Large intestine (tissue), 3 donors: ENCODE results near the gene HVCN1. TPM values are rescaled to one million over a fixed set of nuclear protein-coding genes. Genes with fewer than 3 reads are reported as not detected.
"Not testable (repeated sequence)": the region's sequence is repeated elsewhere in the genome, so short reads cannot be mapped to it uniquely, and the experiment has no call there.

Experiments used
- DNase-seq, 2 donors: peaks; one replicate each; pipeline versions ENCODE4 v3.0.0 to v3.0.0-alpha.2; 2013
- H3K27ac ChIP-seq: one replicate; pipeline ENCODE4 v1.5.1; 2013; ENCODE audit warnings: low read length
- H3K27me3 ChIP-seq: 2 replicates; pipeline ENCODE4 v1.6.1; 2013; ENCODE audit warnings: low read length; ENCODE audit not compliant: control insufficient read depth, insufficient read depth
- H3K36me3 ChIP-seq: 2 replicates; pipeline ENCODE4 v1.6.1; 2013; ENCODE audit warnings: low read length; ENCODE audit not compliant: control insufficient read depth, insufficient read depth
- H3K4me1 ChIP-seq: one replicate; pipeline ENCODE4 v1.6.1; 2013; ENCODE audit warnings: low read length; ENCODE audit not compliant: control insufficient read depth, insufficient read depth
- H3K4me3 ChIP-seq: one replicate; pipeline ENCODE4 v1.5.1; 2013; ENCODE audit warnings: low read length
- H3K9me3 ChIP-seq: one replicate; pipeline ENCODE4 v1.6.1; 2013; ENCODE audit warnings: mild to moderate bottlenecking, low read depth, low read length, moderate library complexity; ENCODE audit not compliant: control insufficient read depth
- WGBS: methylation state at CpG from one replicate; pipeline ENCODE4 v1.1.5; 2013; ENCODE audit warnings: low lambda C conversion rate; ENCODE audit not compliant: insufficient coverage; 5-methylcytosine and 5-hydroxymethylcytosine counted together
- polyA plus RNA-seq: library from polyadenylated mRNA; unstranded; fragments of 120-200 nt; gene quantifications from one replicate; pipeline ENCODE4 v1.2.1, GENCODE V29; 2013

Gene HVCN1
- polyA plus RNA-seq, 1 donor, result 5.5 TPM

DNA sequence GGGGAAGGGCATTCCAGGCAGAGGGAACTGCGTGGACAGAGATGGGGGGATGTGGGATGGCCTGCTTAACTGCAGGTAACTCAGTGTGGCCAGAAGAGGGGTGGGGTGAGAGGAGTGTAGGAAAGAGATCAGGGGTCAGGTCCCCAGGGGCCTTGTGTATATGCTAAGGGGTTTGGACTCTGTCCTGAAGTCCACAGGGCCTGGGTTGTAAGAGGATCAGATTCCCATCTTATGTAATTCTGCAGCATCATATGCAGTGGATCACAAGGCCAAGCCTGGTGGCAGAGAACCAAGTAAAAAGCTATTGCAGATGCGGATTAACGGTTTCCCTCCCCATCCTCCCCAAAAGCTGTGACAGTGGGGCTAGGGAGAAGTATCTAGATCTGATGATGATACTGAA lies 66.3 kb downstream of the HVCN1 start:
- no peak overlapping the region for H3K4me3 ChIP-seq
- H3K36me3 ChIP-seq, result no peaks in the 10 kb centered on the region
- no peaks in the 10 kb centered on the region for H3K27me3 ChIP-seq
- WGBS, result no CpG with 5 or more reads among the region's 3 CpGs
- no peaks in the 10 kb centered on the region for H3K4me1 ChIP-seq
- peak; percentile 48 to 63 for DNase-seq
- H3K27ac ChIP-seq, result no peak overlapping the region
- no peaks in the 10 kb centered on the region for H3K9me3 ChIP-seq

DNA sequence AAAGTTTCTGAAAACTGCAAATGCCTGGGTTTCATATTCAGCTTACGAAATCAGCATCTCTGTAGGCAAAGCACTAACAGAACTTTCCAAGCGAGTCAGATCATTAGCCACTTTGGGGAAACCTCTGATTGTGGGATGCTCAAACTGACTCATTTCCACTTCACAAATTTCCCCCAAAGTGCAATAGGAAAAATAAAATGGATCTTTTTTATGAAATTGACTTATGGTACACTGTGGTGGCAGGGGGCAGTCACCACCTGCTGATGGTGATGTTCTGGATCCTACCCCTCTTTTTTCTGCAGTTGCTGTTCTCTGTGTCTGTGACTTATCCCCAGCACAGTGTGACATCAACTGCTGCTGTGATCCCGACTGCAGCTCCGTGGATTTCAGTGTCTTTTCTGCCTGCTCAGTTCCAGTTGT lies 69.4 kb downstream of the HVCN1 start:
- no peaks in the 10 kb centered on the region for H3K9me3 ChIP-seq
- H3K27ac ChIP-seq, result no peak overlapping the region
- H3K36me3 ChIP-seq, result no peaks in the 10 kb centered on the region
- H3K4me3 ChIP-seq, result no peak overlapping the region
- DNase-seq, result no peak
- WGBS, result 100% methylated on average over 1 of the region's 4 CpGs
- H3K4me1 ChIP-seq, result peaks cover 1% of the 10 kb centered on the region
- H3K27me3 ChIP-seq, result no peaks in the 10 kb centered on the region

DNA sequence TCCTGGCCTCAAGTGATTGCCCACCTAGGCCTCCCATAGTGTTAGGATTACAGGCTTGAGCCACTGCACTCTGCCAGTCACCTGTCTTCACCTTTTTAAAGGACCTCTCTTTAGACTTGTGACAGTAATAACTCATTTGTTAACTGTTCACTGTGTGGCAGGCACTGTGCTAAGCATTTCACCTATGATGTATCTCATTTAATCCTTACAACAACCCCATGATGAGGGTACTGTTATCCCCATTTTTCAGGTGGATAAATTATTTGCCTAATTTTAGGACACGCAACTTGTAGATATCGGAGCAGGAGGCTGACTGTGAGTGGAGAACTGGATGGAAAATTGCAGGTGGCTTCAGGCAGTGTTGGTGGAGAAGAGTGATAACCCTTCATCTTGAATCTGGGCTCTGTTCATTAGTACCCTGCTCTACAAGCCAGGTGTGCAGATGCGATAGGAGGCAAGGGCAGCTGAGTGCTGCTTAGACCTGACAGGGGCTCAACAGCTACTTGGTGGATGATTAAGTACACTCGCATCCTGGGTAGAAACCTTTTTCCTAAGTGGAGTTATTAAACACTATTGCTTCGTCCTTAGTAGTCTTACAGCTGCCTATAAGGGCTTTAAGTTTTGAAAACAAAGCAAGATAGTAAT lies 72.3 kb downstream of the HVCN1 start:
- DNase-seq, result no peak
- Histone ChIP-seq H3K36me3 (no peaks in the 10 kb centered on the region), H3K4me3 (no peak overlapping the region), H3K27ac (no peak overlapping the region), H3K27me3 (no peaks in the 10 kb centered on the region), H3K4me1 (peaks cover 3% of the 10 kb centered on the region), H3K9me3 (no peaks in the 10 kb centered on the region)
- WGBS, result no CpG with 5 or more reads among the region's 5 CpGs

DNA sequence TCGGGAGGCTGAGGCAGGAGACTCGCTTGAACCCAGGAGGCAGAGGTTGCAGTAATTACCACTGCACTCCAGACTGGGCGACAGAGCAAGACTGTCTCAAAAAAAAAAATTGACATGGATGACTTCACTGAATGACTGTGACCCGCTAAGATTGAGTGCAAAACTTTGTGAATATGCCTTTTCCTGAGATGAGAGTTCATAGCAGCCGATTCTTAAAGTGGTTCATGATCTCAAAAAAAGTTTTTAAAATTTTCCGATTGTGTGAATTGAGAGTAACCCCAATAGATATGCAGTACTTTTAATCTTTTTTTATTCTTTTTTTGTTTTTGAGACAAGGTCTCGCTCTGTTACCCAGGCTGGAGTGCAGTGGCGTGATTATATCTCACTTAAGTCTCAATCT lies 73.7 kb downstream of the HVCN1 start:
- H3K27ac ChIP-seq, result no peak overlapping the region
- WGBS, result 100% methylated on average over 5 of the region's 8 CpGs
- no peaks in the 10 kb centered on the region for H3K36me3 ChIP-seq
- H3K9me3 ChIP-seq, result no peaks in the 10 kb centered on the region
- H3K4me3 ChIP-seq, result no peak overlapping the region
- H3K4me1 ChIP-seq, result peaks cover 3% of the 10 kb centered on the region
- DNase-seq, result no peak
- no peaks in the 10 kb centered on the region for H3K27me3 ChIP-seq

DNA sequence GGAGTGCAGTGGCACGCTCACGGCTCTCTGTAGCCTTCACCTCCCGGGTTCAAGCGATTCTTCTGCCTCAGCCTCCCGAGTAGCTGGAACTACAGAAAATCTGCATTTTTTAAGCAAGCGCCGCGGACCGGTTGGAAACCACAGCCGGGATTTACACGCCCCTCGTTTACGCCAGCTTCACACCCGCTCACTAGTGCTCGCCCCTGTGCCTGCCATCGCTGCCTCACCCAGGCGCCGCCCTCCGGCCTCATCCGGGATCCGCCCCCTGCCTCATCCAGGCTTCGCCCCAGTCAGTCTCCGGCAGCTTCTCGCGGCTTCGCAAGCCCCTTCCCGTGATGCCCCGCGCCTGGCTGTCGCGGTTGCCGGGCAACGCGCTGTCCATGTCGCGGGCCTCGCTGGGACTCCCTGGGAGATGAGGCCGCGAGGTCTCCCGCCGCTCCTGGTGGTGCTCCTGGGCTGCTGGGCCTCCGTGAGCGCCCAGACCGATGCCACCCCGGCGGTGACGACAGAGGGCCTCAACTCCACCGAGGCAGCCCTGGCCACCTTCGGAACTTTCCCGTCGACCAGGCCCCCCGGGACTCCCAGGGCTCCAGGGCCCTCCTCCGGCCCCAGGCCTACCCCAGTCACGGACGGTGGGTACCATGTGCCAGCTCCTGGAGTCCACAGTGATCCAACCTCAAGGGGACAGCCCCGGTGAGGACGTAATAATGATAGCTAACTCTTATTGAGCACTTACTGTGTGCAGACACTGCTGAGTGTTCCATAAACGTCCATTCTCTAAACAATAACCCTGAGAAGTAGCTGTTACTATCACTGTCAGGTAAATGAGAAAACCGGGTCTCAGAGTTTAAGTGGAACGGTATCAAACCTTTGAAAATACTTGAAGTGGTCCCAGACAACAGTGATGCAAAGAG lies 74.9 kb downstream of the HVCN1 start, which contains the start of gene TCTN1:
TSS of gene TCTN1 (plus strand) at position 359 of the 914 bp plus-strand sequence. CDS start at position 413, 54 bp downstream.
- Histone ChIP-seq H3K4me3 (peak within 1 kb of the TSS; percentile 75), H3K27me3 (no peaks in the 10 kb centered on the region), H3K36me3 (no peaks in the 10 kb centered on the region), H3K9me3 (no peaks in the 10 kb centered on the region), H3K27ac (peak within 1 kb of the TSS; percentile 23), H3K4me1 (peaks cover 3% of the 10 kb centered on the region)
- peak; percentile 96 to 97 for DNase-seq
- WGBS, result 44% methylated on average over 2 of the region's 60 CpGs

DNA sequence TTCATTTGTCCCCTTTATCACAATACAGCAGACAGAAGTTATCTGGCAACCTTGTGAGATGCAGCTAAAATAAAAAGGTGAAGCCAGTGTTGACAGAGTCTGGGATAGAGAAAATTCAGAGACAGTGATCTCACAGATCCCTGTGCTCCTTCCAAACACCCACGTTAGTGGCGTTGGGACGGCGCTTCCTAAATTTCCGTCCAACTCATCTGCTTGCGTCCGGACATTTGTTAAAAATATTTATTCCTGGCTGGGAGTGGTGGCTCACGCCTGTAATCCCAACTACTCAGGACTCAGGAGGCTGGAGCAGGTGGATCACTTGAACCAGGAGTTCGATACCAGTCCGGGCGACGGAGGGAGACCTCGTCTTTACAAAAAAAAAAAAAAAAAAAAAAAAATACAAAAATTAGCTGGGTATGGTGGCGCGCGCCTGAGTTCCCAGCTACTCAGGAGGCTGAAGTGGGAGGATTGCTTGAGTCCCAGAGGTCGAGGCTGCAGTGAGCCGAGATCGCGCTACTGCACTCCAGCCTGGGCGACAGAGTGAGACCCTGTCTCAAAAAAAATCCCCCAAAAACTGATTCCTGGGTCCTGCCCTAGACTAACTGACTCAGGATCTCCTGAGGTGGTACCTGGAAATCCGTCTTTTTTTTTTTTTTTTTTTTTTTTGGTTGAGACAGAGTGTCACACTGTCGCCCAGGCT lies 75.7 kb downstream of the HVCN1 start:
- Histone ChIP-seq H3K36me3 (no peaks in the 10 kb centered on the region), H3K27ac (peak overlapping the region; percentile 23), H3K27me3 (no peaks in the 10 kb centered on the region), H3K9me3 (no peaks in the 10 kb centered on the region), H3K4me1 (peaks cover 3% of the 10 kb centered on the region), H3K4me3 (peak overlapping the region; percentile 75)
- no CpG with 5 or more reads among the region's 23 CpGs for WGBS
- DNase-seq, result no peak

DNA sequence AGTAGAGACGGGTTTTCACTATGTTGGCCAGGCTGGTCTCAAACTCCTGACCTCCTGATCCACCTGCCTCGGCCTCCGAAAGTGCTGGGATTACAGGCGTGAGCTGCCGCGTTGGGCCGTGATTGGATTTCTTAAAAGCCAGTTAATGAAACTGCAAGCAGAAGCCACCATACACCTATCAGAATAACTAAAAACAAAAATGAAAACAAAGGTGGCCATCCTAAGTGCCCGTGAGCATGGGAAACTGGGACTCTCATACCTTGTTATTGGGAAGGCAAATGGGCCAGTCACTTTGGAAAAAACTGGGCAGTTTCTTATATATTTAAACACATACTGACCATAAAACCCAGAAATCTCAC lies 82.7 kb downstream of the HVCN1 start:
- Histone ChIP-seq H3K27ac (no peak overlapping the region), H3K4me3 (no peak overlapping the region)

DNA sequence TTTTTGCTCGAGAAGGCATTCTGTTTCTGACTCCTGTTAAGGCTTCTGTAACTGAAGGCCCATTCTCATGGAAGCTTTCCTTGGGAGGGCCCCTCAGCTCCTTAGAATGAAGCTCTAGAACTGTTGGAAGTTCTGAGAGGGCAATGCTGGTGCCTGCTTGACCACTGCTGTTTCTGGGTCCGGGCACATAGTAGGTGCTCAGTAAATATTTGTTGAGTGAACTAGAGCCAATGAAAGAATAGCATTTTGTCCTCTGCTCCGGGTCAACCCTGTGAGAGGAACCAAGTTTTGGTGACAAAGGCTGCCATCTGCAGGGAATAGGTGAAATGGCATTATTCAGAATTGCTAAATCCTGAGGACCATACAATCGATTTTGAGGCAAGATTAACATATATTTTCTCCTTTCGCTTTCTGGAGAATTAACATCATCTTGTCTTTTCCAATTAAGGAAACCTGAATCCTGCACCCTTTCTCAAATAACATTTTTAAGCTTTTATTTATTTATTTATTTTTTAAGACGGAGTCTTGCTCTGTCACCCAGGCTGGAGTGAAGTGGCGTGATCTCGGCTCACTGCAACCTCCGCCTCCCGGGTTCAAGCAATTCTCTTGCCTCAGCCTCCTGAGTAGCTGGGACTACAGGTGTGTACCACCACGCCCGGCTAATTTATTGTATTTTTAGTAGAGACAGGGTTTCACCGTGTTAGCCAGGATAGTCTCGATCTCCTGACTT lies 86.7 kb downstream of the HVCN1 start:
- H3K27me3 ChIP-seq, H3K4me1 ChIP-seq, H3K4me3 ChIP-seq, H3K36me3 ChIP-seq, H3K9me3 ChIP-seq, H3K27ac ChIP-seq: not testable (repeated sequence)
- DNase-seq, result peak in 1 of 2 donors; percentile 40
- 33% methylated on average over 2 of the region's 14 CpGs for WGBS

More for the DNA sequence above, 82.7 kb downstream of the HVCN1 start:
- H3K9me3 ChIP-seq, result no peaks in the 10 kb centered on the region
- H3K36me3 ChIP-seq, result no peaks in the 10 kb centered on the region
- no peaks in the 10 kb centered on the region for H3K4me1 ChIP-seq
- 100% methylated on average over 1 of the region's 8 CpGs for WGBS
- H3K27me3 ChIP-seq, result no peaks in the 10 kb centered on the region
- DNase-seq, result no peak

DNA sequence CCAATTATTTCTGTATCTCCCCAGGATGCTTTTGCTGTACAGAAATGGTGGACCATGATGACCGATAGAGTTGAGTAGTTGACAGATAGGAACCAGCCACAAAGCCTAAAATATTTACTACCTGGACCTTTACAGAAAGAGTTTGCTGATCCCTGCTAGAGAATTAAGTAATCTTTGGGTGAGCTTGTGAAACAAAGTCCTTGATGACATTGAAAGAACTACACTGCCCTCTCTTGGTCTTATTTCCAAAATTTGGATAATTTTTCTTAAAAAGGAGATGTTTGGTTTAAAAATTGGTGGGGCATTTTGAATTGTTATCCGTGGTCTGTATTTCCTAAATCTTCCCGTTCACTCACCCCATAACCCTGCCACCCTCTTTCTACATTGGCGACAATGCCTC lies 88.7 kb downstream of the HVCN1 start:
- no peaks in the 10 kb centered on the region for H3K9me3 ChIP-seq
- H3K27ac ChIP-seq, result no peak overlapping the region
- no peak overlapping the region for H3K4me3 ChIP-seq
- H3K27me3 ChIP-seq, result no peaks in the 10 kb centered on the region
- peak in 1 of 2 donors; percentile 34 for DNase-seq
- no peaks in the 10 kb centered on the region for H3K4me1 ChIP-seq
- no CpG with 5 or more reads among the region's 4 CpGs for WGBS
- no peaks in the 10 kb centered on the region for H3K36me3 ChIP-seq

DNA sequence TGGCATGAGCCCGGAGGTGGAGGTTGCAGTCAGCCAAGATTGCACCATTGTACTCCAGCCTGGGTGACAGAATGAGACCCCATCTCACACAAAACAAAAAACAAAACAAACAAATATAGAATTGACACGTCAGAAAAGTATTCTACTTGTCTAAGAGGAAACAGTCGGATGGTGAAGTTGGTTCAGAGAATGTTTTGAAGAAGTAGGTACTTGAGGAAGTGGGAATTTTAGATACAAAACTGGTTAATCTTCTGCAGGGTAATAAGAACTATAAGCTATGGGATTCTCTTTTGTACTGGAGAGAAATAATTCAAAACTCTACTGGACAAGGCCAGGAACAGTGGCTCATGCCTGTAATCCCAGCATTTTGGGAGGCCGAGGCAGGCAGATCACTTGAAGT lies 89.6 kb downstream of the HVCN1 start:
- no peak for DNase-seq
- H3K27ac ChIP-seq, result no peak overlapping the region
- H3K36me3 ChIP-seq, result no peaks in the 10 kb centered on the region
- H3K4me1 ChIP-seq, result no peaks in the 10 kb centered on the region
- H3K27me3 ChIP-seq, result no peaks in the 10 kb centered on the region
- no peak overlapping the region for H3K4me3 ChIP-seq
- WGBS, result 84% methylated on average over 2 of the region's 4 CpGs
- H3K9me3 ChIP-seq, result no peaks in the 10 kb centered on the region
